ENCODE measurements around the gene INCENP. TPM values are rescaled to one million over a fixed set of nuclear protein-coding genes. Genes with fewer than 3 reads are reported as not detected.

INCENP gene
- total and polyA plus RNA-seq, 2 donors (not counting 1 experiment from before 2014, with no cell fraction given) = 8.9 to 37.8 TPM

- Mint-ChIP-seq H3K27ac (no peak overlapping the region), H3K27me3 (no peaks in the 10 kb centered on the region)
- DNase-seq = no peak
These were observed 28.7 kb downstream of the INCENP start for GRCh38 chr11:62152245-62153086.

More at GRCh38 chr11:62152245-62153086, 28.7 kb downstream of the INCENP start:
- 97% methylated on average over 11 of the region's 14 CpGs for WGBS (ENCODE audit: insufficient coverage)
- no peak overlapping the region for H3K9ac ChIP-seq (ENCODE audit: low read length)
- no peaks in the 10 kb centered on the region for H3K79me2 ChIP-seq (ENCODE audit: control insufficient read depth, insufficient read depth, low read length)
- no peak overlapping the region for H3K4me2 ChIP-seq (replicated peaks; ENCODE audit: low read depth, low read length, poor library complexity, severe bottlenecking)
- no peaks in the 10 kb centered on the region for H3K4me1 ChIP-seq (ENCODE audit: control insufficient read depth in 2 of 2, insufficient read depth in 2 of 2, low read length in 2 of 2)
- no peaks in the 10 kb centered on the region for H3K27me3 ChIP-seq (replicated peaks in 1 of 4; ENCODE audit: control extremely low read depth in 1 of 4, control insufficient read depth in 3 of 4, insufficient read depth in 4 of 4, low read length in 3 of 4)
- Mint-ChIP-seq H3K4me3 (no peak overlapping the region), H3K9me3 (ENCODE audit: insufficient read depth) (no peaks in the 10 kb centered on the region), H3K4me1 (no peaks in the 10 kb centered on the region)
- H2AFZ ChIP-seq (ENCODE audit: insufficient read depth, low read depth, low read length, poor library complexity, severe bottlenecking) = no peak overlapping the region
- ChIA-PET POLR2A (no interaction called here), CTCF (no interaction called here)
- no peak overlapping the region for H3K27ac ChIP-seq (ENCODE audit: low read length in 2 of 2)
- intact Hi-C loops (cut with micrococcal nuclease) = no loop called here
- H3K9me3 ChIP-seq (ENCODE audit: control extremely low read depth in 1 of 3, control insufficient read depth in 2 of 3, insufficient read depth in 1 of 3, low read length in 2 of 3) = no peaks in the 10 kb centered on the region
- TF ChIP-seq CTCF (IDR thresholded peaks at IDR 0.05) = no peak
- no peak for TF ChIP-seq EZH2 (IDR thresholded peaks at IDR 0.05; ENCODE audit: borderline replicate concordance, insufficient read depth, low read depth, low read length, poor library complexity, severe bottlenecking)
- peaks cover 0 to 35% of the 10 kb centered on the region in 2 experiments for H3K36me3 ChIP-seq (replicated peaks in 1 of 2; ENCODE audit: control extremely low read depth in 1 of 2, control insufficient read depth in 1 of 2, extremely low read depth in 1 of 2, insufficient read depth in 2 of 2, low read length in 1 of 2)
- ATAC-seq (ENCODE audit: low read depth) = no peak
- H4K20me1 ChIP-seq (ENCODE audit: control insufficient read depth, insufficient read depth, low read length, poor library complexity, severe bottlenecking) = no peaks in the 10 kb centered on the region
- H3K4me3 ChIP-seq (ENCODE audit: control extremely low read depth in 1 of 5, extremely low read depth in 1 of 5, insufficient read depth in 1 of 5, low read depth in 2 of 5, low read length in 4 of 5) = no peak overlapping the region

Data from B cell (primary cell).